DMS153 treated with DMSO at 0.1 percent for 48 hours (cell line): ENCODE measurements around the gene MAGI1.
"Not testable (repeated sequence)": the region's sequence is repeated elsewhere in the genome, so short reads cannot be mapped to it uniquely, and the experiment has no call there.

ENCODE experiments used
- DNase-seq: peaks from one replicate; lab custom pipeline; 2025; ENCODE audit not compliant: unreplicated experiment; lab: John Stamatoyannopoulos, UW

The MAGI1 gene

DNA sequence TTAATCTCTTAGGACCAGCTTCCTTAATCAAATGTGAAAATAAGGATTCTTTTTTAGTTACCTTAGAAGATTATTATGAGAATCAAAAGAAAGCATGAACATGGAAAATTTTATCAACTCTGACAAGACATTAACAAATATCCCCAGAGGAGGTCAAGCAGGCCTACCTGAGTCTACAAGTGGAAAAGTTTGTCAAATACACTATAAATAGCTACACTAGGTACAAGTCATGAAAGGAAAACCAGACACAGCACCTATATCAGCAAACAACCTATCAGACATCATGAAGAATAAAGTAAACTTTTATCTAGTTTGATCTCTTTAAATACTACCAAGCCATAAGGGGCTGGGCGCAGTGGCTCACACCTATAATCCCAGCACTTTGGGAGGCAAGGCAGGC lies 126.1 kb downstream of the MAGI1 start:
- no peak for DNase-seq

DNA sequence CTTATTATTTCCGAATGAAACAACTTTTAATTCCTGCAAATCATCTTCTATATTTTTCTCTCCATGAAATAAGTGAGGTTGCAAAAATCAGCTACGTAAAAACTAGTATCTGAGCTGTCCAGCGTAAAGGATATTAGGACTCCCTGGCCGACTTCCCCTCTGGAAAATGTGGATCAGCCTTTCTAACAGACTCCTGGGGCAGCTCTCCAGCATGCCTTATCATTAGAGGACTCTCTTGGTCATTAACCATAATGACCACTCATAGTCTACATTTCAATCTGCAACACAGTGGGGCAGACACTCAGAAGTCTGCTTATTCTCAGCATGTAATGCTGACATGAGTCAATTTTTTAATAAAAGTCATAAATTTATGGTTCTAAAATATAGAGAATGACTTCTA lies 130.1 kb downstream of the MAGI1 start:
- no peak for DNase-seq

DNA sequence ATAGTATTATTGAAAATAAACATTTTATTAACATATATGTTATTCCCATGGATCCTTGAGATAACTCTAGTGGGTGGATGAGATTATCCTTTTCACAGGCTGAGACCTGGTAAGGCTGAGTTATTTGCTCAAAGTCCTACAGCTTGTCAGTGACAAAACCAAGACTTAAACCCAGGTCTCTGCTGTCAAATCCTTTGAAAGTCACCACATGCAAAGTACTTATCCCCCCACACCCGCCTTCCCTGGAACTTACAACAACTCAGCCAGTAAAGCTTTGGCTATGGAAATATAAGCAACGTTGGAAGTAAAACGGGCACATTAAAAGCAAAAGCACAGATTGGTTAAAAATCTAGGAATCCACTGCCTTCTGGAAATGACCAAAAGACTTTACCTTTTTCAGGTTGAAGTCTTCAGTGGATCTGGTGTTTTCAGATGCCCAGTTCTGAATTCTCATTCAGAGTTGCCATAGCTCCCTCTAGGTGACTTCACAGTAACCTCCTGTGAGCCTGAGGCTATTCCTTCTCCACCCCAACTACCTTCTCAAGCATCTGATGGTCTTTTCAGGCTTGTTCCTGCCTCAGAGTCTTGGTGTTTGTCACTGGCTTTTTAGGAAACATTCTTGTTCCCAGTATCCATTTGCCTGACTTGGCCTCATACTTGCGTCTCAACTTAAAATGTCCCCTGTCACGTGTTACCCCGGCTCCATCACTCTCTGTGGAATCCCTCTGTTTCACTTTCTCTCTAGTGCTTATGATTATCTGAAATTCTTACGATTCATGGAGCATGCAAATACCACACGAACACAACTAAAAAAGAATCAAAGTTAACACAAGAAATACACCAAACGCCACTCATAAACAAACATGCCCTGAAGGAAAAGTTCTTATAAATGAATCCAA lies 131.2 kb downstream of the MAGI1 start:
- no peak for DNase-seq

DNA sequence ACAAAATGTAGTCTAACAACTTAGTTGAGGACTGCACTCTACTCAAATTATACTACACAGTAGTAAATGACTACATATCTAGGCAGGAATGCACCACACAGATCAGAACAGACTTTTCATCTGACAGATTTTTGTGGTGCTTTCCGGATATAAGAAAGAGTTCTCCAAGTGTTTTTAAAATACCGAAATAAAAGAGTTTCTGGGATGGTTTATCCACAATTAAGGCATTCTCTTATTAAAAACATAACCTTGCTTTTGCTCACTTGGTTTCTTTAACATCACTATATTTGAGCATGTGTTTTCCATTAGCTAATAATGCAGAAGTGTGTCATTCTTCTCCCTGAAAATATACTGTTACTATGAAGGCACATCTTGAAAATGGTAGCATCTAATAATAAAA lies 132.9 kb downstream of the MAGI1 start:
- no peak for DNase-seq

DNA sequence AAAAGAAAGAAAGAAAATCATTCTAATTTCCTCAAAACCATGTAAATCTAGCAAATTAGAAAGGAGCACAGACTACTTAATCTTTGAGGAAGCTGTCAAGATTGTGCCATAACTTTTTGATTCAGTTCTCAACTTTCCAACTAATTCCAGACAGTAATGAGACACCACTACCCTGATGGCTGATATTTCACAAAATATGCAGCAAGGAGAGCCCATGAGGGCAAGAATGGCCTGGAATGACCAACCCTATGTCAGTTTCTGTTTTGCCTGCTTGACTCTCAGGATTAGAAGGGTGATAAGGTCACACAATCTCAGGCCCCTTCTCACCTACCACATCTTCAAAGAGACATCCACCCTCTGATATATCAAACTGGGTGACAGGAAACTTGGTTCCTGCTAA lies 134.7 kb downstream of the MAGI1 start:
- DNase-seq = no peak

DNA sequence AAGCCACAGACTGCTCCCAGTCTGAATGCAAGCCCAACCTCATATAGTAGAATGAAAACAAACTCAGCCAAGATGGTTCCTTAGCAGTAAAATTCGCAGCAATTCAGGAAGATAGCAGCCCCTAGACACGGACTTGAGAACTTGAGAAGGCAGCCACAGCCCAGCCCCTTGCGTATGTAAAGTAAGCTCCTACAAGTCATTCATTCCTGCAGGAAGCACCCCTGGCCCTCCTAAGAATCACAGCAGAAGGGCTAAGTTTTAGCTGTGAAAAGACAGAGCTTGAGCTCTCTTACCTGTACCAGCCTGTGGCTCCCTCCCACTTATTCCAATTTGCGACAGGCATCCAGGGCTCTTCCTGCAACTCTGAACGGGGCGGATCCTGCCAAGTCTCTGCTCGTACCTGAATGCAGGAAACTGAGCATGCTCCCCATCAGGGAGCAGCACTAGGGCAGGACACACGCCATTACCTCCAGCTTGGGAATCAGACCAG lies 136.4 kb downstream of the MAGI1 start:
- DNase-seq = peak; percentile 25

DNA sequence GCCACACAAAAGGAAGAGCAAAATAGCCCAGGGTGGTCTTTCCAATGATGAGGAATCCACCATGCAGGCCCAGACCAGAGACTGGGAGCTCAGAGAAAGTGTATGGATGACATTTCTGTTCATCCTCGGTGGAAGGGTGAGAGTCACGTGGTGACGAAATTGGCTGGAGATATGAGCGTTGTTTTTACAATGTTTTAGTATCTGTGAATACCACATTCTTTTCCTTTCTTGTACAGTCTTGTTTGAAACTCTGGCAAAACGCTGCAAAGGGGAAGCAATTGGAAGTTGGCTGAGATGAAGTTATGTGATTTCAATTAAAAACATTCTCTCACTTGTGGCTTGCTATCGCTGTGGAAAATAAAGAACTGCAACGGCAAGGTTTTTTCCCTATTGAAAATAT lies 137.5 kb downstream of the MAGI1 start:
- no peak for DNase-seq

DNA sequence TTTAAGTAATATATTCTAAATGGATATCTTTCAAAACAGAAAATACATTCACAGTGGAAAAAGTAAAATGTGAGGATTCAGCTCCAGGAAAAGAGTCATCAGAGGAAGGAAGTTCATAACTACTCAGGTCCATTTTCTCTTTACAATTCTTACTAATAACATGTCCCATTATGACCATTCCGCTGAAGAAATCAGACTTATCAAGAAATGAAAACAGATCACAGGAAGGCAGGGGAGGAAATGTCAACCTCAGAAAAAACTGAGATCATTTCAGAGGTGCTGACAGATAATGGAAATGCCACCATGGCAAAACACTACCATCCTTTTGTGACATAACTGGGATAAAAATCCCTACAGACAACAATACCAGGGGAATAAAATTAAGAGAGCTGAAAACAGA lies 139.5 kb downstream of the MAGI1 start:
- no peak for DNase-seq

DNA sequence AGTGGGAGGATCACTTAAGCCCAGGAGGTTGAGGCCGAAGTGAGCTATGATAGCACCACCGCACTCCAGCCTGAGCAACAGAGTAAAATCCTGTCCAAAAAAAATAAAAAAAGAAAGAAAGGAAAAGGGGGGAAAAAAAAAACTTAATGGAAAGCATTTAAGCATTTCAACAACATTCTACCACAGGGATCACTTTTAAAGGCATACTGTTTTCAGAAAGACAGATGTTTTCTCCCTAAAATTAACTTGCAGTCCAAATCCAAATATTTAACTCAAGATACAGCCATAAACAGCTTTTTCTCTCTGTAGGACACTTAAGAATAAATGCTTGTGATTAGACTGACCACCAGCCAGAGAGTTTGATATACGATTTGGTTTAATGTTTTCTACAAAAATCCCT lies 141.0 kb downstream of the MAGI1 start:
- no peak for DNase-seq

DNA sequence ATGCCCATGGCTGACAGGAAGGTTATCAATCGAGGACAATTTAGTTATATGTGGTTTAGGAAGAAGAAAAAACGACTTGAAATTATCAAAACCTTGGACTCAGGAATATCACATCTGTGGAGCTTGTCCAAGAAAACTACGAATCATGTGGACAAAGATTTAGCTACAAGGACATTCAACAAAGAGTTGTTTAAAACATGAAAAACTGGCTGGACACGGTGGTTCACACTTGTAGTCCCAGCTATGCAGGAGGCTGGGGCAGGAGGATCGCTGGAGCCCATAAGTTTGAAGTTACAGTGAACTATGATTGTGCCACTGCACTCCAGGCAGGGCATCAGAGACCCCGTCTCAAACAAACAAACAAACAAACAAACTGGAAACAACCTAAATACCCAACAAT lies 142.4 kb downstream of the MAGI1 start:
- no peak for DNase-seq

DNA sequence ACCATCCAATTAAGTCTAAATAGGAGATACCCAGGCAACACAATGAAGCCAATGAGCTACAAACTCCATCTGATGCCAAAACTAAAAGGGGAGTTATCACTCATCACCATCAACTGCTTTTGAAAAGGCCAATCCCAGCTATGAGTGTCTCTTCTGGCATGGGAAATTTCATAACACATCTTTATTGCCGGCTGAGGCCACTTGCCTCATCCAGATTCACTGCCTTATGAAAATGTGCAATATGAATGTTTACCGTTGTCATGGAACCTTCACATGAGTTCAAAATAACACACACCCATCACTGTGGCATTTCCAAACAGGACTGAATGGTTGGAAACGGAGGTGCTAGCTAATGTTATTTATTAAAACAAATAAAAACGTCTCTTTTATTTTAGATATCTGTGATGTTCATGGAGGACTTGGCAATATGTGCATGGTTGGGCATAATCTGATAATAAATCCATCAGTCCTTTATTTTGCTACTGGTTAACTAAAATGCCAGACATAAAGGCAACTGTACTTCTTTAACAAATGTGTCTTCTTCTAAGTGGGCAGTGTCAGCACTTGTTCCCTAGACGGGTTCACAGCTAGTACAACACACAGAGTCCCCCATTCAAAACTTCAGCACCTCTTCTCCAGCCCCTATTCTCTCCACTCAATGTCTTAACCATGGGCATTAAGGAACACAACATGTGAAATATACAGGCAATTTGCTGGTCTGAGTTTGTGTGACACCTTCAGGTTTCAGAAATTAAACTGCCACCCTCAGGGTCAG lies 143.9 kb downstream of the MAGI1 start:
- DNase-seq = peak; percentile 10

DNA sequence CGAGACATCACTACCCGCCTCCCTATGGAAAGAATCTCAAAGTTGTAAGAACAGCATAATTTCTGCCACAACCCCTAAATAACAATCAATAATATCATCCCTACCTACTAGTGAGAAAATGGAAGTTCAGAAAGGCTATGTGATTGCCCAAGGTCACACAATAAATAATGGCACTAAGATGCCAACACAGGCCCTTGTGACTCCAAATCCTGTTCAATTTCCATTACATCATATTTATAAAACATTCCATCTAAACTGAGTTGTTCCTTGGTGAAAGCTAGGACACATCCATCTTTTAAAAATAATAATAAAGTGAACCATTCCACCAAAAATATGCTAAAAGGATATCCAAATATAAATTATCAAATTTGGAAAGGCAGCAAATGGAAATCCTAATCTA lies 144.6 kb downstream of the MAGI1 start:
- no peak for DNase-seq

DNA sequence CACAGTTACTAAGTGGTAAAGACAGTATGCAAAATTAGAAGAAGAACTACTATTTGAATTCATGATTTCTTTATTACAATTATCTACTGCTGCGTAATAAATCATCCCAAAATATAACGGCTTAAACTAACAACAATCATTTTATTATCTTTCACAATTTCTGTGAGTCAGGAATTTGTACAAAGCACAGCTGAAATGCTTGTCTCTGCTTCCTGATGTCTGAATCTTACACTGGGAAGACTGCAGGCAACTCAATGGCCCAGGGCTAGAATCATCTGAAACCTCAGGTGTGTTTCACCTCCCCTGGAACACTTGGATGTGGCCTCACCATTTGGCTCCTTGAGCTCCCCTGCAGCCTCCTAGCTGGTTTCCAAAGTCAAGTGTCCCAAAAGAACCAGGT lies 145.1 kb downstream of the MAGI1 start:
- no peak for DNase-seq

DNA sequence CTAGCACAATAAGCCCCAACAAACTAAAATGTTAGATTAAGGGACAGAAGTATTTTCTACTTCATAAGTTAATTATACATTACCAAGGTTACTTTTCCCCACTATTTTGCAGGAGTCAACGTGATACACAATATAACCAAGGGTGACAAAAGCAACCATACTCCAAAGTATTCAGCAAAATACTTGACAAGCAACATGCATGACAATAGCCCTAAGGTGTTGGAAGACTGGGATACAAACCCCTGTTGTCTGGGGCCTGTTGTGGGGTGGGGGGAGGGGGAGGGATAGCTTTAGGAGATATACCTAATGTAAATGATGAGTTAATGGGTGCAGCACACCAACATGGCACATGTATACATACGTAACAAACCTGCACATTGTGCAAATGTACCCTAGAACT lies 147.2 kb downstream of the MAGI1 start:
- not testable (repeated sequence) for DNase-seq

DNA sequence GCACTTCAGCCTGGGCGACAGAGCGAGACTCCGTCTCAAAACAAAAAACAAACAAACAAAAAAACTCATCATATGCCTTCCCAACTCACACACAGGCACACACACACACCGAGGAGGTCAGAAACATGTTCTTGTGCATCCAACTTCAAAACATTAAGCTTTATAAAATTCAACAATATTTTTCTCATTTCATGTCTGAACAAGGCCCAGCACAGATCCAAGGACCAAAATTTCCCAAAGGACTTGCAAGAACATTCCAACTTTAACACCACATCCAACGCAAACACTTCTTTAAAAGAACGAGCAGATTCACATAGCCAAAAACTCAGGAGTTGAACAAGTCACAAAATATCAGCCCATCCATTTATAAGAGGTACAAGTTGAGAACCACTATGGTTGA lies 148.4 kb downstream of the MAGI1 start:
- DNase-seq = no peak

DNA sequence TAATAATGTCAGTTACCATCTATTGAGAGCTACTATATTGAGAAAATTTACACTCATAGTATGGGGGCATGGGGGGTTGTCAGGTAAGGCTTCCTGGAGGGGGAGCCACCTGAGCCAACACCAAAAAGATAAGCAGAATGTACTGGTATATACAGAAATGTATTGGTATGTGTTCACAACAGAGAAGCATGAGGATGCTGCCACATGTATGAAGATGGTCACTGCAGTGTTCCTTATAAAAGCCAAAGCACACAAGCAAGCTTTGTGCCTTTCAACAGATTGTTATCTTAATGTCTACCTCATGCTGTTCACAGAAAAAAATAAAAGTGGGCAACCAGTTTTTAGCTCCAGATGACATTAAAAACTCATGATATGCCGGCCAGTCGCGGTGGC lies 149.0 kb downstream of the MAGI1 start:
- DNase-seq = no peak

DNA sequence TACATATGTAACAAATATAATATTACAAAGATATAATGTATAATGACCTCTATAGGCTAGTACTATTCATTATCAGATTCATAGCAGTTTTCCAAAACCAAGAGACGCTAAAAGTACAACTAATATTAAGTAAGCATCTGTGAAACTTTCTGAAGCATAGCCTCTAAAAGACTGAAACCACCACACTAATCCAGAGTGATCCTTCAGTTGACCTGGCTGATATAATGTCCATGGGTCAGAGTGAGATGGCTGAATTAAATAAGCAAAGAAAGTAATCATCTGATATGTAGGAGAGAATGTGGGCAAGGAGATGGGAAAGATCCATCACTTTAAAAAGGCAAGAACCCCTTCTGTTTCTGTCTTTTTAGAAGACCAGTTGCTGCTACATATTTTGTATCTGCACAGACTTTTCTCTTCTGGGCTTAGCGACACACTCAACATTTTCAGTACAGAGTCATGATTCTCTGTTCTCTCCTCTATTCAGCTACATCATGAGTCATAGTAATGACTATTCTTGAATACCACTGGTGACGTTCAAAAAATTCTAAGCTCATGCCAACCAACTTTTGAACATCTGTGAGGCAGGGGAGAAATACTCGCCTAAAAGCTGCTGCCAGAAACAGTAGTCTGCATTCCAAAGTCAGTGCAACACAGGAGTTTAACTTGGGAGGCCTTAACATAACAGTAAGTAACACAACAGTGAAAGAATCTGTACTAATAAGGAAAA lies 149.6 kb downstream of the MAGI1 start:
- no peak for DNase-seq

DNA sequence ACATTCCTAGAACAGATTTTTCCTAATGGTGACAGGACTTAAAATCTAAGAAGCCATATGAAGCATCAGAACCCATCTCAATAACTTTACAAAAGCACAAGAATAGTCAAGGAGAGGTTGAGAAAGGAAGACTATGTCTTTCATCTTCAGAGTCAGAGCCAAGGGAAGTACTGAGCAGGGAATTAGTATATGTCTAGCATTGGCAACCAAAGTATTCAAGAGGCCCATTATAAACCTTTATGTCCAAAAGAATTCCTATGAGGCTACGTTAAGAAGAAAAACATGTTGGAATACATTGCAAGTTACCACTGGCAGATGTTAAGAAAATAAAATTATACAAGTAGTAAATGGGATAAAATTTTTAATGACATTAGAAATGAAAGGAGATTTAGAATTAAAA lies 150.5 kb downstream of the MAGI1 start:
- DNase-seq = no peak

DNA sequence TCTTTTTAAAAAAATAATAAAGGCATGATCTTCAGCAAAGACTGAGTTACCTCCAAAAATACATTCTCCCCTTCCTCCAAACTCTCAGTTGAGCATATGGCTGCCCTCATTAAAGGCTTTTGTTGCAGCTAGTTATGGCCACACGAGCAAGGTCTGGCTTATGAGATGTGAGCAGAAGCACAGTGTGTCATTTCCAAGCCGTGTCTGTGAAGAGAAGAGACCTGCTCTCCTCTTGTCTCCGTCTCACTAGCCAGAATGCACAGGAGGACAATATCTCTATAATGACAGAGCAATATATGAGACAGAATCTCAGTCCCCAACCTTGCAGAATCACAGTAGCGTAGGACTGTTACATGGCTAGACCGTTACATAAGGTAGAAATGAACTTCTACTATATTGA lies 152.3 kb downstream of the MAGI1 start:
- no peak for DNase-seq

DNA sequence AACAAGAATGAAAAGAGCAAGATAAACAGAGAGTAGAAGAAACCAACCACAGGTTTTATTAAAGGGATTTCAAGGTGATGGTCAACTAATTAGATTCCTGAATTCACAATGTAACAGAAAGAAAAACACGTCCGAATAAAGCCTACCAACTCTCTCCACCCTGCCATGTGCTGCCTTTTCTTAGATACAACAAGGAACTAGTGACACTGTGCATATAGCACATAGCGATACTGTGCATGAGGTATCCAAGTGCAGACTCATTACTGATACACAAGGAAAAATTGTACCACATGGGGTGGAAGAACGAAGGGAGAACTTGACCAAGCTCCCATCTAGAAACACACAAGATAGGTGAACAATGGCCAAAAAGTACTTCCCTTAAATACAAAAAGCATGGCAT lies 154.6 kb downstream of the MAGI1 start:
- DNase-seq = no peak

DNA sequence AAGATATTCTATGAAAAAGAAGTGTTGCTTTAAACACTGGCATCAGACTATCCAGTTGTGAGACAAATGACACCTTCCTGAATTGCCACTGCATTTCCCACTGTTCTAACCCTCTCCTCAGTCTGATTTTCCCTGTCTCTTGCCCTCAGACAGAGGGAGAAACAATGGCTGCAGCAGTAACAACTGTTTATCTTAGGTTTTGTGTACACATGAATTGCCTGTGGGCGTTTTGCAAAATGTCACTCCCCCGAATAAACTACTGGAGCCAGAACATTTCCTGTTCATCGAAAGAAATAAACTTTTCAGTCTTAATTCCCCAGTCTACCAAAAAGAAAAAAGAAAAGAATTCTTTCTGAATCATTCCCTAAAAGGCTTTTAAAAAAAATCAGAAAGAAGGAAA lies 155.1 kb downstream of the MAGI1 start:
- DNase-seq = peak; percentile 55

DNA sequence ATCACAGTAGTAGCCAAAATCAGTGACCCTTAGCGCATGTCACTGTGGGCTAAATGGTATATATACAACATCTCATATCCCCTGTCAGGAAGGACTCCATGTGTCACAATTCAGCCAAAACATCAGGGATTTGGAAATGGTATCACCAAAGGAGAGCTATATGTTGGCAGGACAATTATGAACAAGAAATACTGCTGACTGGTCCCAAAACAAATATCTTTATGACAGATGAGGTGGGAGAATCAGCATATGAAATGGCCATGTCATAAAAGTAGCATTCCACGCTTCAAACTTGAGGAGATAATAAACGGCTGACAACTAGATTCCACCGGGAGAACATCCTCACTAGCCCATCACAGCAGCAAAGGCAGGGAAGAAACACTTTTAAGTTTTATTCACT lies 158.4 kb downstream of the MAGI1 start:
- DNase-seq = no peak
